Hepatic stellate cell (primary cell): ENCODE data around the gene FBXO30.

ENCODE experiments used
- DNase-seq: peaks from one replicate; pipeline ENCODE4 v3.0.0; 2011; ENCODE audit warnings: low spot score

Gene FBXO30

DNA sequence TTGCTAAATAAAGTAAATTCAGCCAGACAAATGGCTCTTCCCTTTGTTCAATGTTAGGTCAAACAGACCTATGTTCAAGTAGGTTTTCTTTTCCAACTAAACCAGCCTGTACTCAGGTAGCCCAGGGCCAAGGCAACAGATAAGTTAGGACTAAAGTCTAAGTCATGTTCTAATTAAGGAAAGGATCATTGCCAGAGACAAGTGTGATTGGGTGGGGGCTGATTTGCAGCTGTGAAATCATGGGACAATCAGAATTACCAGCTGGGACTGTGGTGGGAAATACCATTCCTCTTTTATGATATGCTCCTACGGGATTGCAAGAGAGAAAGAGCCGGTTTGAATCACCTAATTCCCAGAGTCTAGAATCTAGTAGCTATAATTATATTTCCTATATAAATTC is 4.2 kb upstream of the FBXO30 start:
- DNase-seq, result no peak

DNA sequence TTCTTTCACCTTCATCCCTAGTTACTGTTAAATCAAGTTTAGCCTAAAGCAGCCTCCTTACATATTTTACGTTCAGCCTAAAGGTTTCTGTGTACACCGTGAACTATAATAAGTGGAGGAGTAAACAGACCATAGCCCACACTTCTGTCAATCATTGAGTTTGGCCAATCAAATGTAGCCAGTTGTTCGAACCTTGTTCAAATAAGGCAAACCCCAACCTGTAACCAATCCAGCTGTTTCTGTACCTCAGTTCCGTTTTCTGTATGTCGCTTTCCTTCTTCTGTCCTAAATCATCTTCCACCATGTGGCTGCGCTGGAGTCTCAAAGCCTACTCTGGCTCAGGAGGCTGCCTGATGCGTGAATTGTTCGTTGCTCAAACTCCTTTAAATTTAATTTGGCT is 1.8 kb upstream of the FBXO30 start:
- no peak for DNase-seq

DNA sequence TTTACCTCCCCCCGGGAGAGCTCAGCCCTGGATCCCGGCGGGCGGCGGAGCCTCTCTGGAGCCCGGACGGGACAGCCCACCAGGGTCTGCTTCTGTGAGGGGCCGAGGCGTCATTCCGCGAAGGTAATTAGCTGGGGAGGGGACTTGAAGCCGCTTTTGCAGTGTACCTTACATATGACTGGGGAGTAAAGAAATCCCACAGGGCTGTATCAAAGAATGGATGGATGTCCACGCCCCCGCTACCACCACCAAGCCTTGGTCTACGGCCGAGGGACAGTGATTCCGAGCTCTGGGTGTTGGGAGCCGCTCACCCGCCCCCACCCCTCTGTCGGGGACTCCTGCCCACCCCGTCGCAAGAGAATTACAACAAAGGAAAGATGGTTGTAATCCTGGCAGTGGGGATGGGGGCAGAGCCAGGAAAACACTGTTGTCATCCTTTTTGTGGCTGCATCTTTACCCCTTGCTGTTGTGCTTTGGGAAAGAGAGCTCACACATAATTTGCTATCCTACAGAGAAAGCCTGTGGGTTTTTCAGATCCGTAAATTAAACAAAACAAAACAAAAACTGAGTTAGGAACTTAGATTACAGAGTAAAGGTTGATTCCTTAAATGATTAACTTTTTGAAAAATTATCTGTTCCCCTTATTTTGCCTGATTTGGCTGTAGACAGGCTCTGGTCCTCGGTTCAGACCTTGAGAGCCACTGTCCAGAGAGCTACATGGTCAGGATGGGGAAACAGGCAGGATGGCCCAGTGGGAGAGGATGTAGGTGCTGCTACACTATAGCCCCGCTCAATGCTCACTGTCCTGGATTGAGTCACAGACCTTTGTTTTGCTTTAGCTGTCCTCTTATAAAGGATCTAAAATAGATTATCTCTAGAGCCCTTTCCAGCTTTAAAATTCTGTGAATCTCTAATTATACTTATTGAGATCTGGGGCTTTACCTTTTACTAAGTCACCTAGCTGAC is 997 bp upstream of the FBXO30 start:
- peak; percentile 31 for DNase-seq

DNA sequence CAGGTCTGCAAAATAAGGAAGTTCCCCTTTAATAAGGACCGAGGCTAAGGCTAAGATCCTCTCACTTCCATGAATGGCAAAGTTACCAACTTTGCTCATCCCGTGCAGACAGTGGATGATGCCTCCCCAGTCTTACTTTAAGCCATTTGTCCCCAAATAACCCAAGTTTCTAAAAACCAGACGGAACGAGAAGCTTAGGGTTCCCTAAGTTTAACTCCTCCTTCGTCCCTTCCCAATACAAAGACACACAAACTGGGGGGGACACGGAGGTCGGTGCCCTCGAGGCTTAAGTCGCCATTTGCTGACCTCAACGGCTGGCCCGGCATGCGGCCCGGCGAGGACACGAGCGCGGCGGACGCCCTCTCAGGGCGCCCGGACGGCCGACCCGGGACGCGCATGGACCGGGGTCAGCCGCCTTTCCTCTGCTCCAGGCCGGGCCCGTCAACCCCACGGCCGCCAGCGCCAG is 527 bp downstream of the FBXO30 start:
- peak; percentile 10 for DNase-seq

DNA sequence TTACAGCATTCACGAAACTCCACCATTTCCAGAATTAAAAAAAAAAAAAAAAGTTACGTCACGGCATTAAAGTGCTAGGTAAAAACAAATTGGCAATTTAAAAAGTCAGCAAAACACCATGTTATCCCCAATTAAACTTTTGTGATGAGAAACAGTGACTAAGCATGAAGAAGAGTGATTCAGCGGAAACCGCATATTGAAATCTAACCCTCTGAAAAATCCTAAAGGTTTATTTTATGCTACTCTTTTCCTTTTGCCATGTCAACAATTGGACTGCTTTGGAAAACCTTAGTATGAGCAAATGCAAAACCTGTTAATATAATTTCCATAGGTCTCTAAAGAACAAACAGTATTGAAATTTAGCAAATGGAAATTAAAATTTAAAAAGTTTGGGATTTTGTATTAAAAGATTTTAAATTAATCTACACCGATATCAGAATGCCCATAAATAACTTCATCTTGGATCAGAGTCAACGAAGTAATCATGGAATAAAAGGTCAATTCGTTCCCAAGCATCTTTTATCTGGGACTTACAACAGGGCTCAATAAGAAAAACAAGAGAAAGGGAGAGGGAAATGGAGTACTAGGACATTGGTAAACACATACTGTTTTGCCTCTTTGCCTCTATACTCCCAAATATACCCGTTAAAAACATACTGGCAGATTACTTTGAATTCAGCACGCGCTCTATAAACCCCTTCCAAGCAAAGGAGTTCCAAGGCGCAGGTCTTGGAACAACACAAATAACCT is 1.1 kb downstream of the FBXO30 start:
- peak; percentile 11 for DNase-seq

DNA sequence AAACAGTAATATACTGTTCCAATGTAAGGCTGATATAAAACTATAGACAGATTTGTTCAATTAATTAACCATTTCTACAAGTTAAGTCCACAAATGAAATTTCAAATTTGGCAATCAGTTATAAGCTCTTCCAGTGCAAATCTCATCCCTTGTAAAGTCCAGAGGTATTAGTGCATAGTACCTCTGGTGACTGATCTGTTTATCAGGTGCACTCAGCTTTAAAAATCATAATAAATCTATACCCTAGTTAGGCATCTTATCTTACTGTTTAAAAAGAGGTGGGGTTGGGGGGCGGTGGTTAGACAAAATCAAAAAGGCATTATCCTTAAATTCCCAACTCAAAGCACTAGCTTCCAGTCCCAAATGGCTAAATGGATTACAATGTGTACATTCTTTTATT is 2.9 kb downstream of the FBXO30 start:
- no peak for DNase-seq

DNA sequence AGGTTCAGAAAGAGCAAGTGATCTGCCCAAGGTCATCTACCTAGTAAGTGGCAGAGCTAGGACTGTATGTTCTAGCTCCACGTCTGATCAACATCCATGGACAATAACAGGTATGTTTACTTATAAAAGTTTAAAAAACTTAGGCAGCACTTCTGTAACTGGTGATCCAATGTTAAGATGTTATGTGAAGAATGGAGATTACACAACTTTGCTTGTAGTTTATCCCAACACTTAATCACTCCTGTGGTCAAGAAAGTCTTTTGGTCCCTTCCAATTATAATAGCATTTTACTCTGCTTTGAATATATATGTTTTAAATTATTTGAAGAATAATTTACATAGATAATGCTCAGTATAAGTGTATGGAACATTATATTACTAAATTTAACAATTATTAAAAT is 4.8 kb downstream of the FBXO30 start:
- DNase-seq, result no peak

DNA sequence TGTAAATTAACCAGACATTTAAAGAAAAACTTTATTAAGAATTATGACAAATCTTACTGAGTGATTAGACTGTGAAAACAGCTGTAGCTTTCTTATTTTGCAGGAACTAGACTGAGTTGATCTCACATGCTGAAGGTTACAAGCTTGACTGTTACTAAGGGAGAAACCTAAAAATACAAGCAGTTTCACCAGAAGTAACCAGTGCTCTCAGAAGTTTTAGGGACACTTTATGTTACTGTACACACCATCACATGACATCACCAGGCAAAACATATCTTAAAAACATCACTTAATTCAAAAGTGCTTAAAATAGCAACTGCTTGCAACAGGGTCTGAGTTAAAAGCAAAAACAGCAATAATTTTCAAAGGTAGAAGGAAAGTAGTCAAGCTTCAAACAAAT is 5.4 kb downstream of the FBXO30 start:
- no peak for DNase-seq

DNA sequence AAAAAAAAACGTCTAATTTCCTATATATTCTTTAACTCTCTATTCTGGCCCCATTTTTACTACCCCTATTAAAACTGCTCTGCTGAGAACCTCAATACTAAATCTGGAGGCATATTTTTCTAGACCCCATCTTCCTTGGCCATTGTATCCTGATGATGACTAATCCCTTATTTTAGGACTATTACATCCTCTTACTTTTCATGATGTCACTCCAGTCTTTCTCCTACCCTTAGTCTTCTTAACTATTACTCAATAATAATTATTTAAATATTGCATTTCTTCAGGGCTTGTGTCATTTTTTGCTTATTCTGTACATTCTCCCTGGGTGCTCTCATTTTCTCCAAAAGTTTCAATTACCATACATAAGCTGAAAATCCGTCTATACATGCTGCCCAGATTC is 6.4 kb downstream of the FBXO30 start:
- no peak for DNase-seq

DNA sequence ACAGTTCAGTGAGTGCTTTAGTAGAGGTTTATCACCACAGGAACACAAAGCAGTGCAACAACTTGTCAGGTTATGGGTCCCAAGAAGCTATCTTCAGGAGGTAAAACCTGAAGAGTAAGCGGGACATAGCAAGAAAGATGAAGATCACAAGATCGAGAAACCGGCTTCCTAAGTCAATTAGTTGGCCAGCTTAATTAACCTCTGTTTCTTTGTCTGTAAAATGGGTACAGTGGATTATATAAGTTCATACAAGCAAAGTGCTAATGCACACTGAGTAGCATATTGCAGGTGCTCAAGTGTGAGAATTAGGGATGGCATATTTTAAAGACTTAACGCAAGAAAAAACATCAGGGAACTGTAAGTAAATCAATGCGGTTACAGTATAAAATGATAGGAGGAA is 12.5 kb downstream of the FBXO30 start:
- DNase-seq, result no peak

DNA sequence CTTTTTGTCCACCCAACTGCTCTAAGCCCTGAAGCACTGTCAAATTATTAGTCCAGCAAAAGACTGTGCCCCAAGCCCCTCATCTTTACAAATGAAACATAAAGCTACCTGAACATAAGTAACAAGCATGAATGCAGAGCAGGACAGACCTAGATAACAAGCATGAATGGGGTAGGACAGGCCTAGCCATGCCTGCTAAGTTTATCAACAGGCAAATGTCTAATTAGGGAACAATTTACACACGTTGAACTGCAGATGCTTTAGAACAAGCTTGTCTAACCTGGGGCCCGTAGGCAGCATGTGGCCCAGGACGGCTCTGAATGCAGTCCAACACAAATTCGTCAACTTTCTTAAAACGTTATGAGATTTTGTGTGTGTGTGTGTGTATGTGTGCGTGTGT is 13.6 kb downstream of the FBXO30 start:
- DNase-seq, result no peak

DNA sequence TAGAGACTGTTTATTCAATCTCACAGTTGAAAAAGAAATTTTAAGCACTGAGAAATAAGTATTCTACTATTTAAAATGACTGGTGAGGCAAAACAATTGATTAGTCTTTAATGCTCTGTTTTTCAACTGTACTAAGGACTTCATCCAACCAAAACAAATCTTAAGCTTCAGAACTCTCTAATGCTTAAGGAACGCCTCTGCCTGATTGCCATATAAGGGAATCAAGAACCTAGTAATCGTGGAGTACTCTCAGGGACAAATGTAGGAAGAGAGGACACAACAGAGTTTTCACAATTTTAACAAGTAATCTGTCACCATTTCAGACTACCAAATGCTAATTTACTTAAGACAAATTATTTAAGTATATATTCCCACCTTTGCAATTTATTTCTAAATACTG is 16.1 kb downstream of the FBXO30 start:
- peak; percentile 6 for DNase-seq

DNA sequence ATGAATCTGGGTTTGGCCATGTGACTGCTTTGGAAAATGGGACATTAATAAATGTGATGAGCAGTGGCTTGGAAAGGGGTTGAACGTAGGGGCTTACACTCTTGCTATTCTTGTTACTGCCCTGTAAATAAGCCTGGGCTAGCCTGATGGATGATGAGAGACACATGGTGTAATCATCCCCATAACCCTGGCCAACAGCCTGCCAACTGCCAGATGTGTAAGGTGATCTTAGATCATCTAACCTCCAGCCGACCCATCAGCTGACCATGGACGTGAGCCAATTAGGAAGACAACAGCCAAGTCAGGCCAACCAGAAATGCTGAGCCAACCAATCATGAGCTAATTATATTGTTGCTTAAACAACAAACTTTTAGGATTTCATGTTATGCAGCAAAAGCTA is 25.2 kb downstream of the FBXO30 start:
- no peak for DNase-seq

DNA sequence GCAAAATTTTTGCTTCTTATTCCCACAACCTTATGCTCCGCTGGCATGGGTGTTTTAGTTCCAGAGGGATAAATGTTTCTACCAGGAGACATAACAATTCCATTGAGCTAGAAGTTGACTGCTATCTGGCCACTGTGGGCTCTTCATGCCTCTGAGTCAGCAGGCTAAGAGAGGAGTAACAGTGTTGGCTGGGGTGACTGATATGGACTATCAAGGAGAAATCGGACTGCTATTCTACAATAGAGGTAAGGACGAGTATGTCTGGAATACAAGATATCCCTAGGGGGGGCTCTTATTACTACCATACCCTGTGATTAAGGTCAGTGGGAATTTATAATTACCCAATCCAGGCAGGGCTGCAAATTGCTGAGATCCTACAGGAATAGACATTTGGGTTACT is 26.9 kb downstream of the FBXO30 start:
- no peak for DNase-seq

DNA sequence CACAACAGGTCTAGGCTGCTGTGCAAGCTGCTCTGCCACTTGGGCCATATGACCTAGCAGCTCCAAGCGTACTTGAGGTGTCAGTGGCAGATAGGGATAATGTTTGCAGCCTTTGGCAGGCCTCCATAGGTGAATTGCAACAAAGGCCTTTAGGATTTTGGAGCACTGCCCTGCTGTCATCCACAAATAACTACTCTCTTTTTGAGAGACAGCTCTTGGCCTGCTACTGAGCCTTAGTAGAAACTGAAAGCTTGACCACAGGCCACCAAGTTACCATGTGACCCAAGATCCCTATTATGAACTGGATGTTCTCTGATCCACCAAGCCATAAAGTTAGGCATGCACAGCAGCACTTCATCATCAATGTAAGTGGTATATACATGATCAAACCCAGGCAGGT is 29.9 kb downstream of the FBXO30 start:
- no peak for DNase-seq

DNA sequence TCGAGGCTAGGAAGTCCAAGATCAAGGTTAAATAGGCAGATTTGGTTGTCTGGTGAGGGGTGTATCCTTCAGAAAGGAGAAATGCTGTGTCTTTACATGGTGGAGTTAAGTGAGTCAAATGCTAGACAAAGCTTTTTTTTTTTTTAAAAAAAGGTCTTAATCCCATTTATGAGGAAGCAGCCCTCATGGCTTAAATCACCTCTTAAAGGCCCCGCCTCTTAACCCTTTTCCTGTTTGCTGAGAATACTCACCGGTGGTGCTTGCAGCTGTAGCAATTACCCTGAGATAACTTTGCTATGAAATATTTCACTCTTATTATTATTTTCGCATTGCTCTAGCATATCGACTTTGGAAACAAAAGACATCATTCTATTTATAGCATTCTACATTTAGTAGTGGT is 30.8 kb downstream of the FBXO30 start:
- no peak for DNase-seq

DNA sequence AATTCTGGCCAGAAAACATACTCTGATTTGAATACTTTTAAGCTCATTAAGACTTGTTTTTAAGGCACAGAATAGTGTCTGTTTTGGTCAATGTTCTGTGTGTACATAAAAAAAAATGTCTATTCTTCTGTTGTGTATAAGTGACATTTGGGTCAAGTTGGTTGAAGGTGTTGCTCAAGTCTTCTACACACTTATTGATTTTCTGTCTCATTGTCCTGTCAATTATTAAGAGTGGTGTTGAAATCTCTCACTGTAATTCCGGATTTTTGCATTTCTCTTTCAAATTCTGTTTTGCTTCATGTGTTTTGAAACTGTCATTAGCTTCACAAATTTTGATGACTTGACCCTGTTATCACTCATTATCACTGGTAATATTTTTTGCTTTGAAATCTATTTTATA is 41.7 kb downstream of the FBXO30 start:
- no peak for DNase-seq

DNA sequence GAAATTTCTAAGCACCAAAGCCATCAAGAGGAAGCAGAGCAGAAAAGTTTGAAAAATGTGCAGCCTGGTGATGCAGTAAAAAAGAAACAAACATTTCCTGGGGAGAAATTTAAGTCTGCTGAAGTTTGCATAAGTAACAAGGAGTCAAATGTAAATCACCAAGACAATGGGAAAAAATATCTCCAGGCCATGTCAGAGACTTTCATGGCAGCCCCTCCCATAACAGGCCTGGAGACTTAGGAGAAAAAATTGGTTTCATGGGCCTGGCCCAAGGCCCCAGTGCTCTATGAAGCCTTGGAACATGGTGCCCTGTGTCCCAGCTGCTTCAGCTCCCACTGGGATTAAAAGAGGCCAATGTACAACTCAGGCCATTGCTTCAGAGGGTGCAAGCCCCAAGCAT is 49.1 kb downstream of the FBXO30 start:
- DNase-seq, result no peak

DNA sequence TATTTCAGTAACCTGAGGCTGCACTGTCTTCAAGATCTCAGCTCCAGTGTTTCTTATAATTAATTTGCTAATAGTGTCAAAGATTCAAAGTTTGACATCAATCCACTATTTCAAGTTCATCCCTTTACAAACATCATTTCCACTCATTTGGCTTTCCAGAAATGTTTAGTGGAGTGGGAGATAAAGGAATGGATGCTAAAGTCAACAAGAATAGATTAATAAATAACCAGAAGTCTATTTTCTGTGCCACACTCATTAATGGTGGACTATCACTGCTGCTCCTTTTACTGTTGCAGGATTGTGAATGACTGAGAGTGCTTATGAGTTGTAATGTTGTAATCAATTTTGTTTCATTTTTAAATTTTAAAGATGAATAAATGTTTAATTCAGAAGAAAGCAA is 50.9 kb downstream of the FBXO30 start:
- no peak for DNase-seq

DNA sequence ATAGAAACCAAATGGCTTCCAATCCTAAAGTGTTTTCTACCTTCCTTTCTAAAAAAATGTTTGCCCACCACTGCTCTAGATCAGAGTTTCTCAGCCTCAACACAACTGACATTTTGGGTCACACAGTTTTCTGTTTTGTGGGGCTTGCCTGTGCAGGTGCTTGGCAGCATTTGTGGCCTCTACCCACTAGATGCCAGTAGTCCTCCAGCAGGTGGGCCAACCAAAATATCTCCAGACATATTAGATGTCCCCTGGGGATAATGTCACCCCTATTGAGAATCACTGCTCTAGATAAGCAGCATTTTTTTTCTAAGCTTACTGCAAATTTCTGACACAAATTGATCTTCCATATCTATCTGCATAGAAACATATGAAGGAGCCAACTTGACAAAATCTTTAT is 53.0 kb downstream of the FBXO30 start:
- DNase-seq, result no peak

DNA sequence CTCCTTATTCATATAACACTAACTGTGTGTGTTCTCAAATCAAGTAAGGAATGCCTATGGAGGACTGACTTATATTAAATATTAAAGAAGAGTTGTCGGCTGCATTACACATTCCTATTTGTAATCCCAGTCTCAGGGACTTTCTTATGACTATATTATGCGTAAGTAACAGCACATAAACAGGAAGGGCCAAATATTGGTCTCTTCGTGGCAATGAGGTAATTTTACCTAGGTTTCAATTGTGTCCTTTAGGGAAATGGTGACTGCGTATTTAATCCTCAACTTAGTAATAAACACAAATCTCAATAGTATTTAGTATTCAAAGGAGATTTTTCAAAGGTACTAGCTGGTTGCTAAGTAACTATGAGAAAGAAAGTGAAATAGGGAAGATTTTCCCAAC is 56.5 kb downstream of the FBXO30 start:
- DNase-seq, result no peak

DNA sequence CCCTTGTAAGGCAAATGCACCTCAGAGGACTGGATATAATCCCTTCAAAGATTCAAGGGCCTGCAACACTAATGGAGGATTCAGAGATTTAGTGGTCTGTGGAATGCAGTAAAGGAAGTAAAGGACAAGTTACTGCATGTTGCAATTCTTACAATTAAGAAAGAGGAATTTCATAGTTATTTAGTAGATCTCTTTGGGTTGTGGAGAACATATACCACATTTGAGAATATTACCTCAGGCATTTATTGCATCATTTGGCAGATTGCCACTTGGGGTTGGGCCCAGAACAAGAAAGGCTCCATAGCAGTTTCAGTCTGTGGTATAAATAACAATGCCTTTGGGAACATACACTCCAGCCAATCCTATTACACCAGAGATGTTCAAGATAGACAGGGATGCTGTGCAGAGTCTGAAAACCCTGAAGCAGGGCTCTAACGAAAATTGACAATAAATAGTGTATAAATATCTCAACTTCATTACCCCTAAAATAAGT is 58.4 kb downstream of the FBXO30 start:
- DNase-seq, result peak; percentile 11

DNA sequence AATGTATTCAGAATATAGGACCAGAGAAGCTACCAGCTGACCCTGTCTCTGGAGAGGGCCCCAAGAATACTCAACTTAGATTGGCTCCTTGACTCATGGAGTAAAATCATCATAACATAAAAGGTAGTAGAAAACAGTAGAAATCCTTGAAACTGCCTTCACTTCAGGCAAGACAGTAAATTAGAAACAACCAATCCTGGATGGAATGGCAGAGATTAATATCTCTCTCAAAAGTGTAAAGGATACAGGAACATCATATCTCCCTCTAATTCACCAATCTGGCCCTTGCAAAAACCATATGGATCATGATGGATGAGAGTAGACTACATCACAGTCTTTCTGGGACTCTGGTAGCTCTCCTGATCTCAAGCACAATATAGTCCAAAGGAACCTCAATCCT is 58.9 kb downstream of the FBXO30 start:
- no peak for DNase-seq
